Measurements from ENCODE around the gene GAMT. TPM values are rescaled to one million over a fixed set of nuclear protein-coding genes. Genes with fewer than 3 reads are reported as not detected.
A peak's percentile ranks its signal among the peaks of the same experiment; 100 is the strongest.
"Not testable (repeated sequence)": the region's sequence is repeated elsewhere in the genome, so short reads cannot be mapped to it uniquely, and the experiment has no call there.

Gene GAMT
- total and polyA plus RNA-seq, 8 donors, result 5.9 to 26.1 (median 23.3) TPM

DNA sequence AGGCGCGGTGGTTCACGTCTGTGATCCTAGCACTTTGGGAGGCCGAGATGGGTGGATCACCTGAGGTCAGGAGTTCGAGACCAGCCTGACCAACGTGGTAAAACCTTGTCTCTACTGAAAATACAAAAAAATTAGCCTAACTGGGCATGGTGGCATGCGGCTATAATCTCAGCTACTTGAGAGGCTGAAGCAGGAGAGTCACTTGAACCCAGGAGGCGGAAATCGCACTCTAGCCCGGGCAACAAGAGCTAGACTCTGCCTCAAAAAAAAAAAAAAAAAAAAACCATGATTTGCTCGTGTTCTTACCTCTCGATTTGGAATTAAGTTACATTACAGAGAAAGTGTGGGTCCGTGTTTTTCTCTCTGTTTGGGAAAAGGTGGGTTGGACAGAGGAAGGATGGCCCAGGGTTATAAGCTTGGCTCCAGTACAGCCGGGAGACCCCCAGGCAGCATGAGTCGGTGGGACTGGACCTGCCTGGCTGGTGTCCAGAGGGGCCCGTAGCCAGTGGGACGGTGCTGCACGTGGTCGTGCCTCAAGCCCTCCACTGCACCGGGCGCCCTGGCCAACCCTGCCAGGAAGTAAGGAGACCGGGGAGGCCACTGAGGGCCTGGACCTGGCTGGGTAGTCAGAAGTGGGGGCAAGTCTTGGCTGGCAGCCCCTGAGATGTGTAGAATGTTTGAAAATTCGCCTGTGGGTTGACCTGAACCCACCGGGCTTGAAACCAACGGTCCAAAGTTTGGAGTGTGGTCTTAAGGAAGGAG, 40.5 kb upstream of the GAMT start:
- no peak for ATAC-seq
- Histone ChIP-seq H3K27me3 (peaks cover 16 to 23% of the 10 kb centered on the region in 2 donors), H3K36me3 (peaks cover 0 to 39% of the 10 kb centered on the region in 2 donors), H3K27ac (no peak overlapping the region), H3K4me1 (peaks cover 20 to 53% of the 10 kb centered on the region in 2 donors), H3K9me3 (no peaks in the 10 kb centered on the region), H3K4me3 (no peak overlapping the region)
- peak in 1 of 4 donors; percentile 74 for DNase-seq
- intact Hi-C loops (cut with DNase I), result no loop called here
- no peak for TF ChIP-seq CTCF (IDR thresholded peaks at IDR 0.05)

DNA sequence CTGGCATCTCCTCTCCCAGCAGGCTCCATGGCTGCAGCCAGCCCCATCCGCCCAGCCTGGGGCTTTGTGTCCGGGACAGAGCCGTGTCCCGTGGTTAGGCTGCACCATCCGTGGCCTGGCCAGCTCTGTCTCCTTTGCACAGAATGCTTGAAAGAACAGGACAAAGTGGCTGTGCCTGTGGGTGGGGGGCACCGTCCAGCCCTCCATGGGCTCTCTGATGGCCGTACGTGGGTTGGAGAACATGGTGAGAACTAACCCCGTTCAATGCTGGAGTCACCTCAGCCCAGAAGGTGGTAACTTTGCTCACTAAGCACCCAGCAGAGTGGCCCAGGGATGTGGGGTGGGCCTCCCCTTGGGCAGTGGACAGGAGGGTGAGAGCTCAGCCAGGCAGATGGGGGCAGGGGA, 39.7 kb upstream of the GAMT start:
- TF ChIP-seq CTCF (IDR thresholded peaks at IDR 0.05), result no peak
- ATAC-seq (no peak), DNase-seq (no peak)
- Histone ChIP-seq H3K4me3 (no peak overlapping the region), H3K36me3 (peaks cover 0 to 39% of the 10 kb centered on the region in 2 donors), H3K9me3 (no peaks in the 10 kb centered on the region), H3K27me3 (peaks cover 8 to 15% of the 10 kb centered on the region in 2 donors), H3K27ac (no peak overlapping the region), H3K4me1 (peaks cover 13 to 45% of the 10 kb centered on the region in 2 donors)
- intact Hi-C loops (cut with DNase I), result no loop called here

DNA sequence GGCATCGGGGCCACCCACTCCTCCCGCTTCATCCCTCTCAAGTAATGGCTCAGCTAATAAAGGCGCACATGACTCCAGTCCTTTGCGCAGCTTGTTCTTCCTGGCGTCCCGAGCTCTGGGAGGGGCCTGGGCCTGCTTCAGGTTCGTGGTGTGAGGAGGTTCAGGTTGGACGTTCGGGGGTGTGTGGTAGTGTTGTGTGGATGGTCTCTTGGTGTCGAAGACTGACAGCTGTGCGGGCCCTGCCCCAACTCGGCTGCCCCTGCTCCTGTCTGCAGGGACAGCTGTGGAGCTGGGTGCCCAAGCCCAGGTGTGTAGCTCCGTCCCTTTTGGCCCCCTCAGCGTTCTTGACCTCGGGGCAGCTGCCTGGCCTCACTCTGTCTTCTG, 39.1 kb upstream of the GAMT start:
- Histone ChIP-seq H3K4me1 (peaks cover 13 to 39% of the 10 kb centered on the region in 2 donors), H3K27me3 (peaks cover 2 to 9% of the 10 kb centered on the region in 2 donors), H3K9me3 (no peaks in the 10 kb centered on the region), H3K4me3 (peak overlapping the region in 1 of 2 donors; percentile 84), H3K36me3 (peaks cover 0 to 43% of the 10 kb centered on the region in 2 donors), H3K27ac (no peak overlapping the region)
- DNase-seq (no peak), ATAC-seq (no peak)
- intact Hi-C loops (cut with DNase I), result no loop called here
- no peak for TF ChIP-seq CTCF (IDR thresholded peaks at IDR 0.05)

GRCh38 chr19:1439525-1440417, 38.4 kb upstream of the GAMT start:
- DNase-seq, result peak in 1 of 4 donors; percentile 72
- H3K27me3 ChIP-seq; H3K9me3 ChIP-seq; intact Hi-C loops (cut with DNase I); ATAC-seq: not testable (repeated sequence)
- Histone ChIP-seq H3K27ac (peak overlapping the region in 1 of 2 donors; percentile 89), H3K36me3 (peaks cover 0 to 50% of the 10 kb centered on the region in 2 donors), H3K4me3 (peak overlapping the region; percentile 84 to 96), H3K4me1 (peaks cover 13 to 33% of the 10 kb centered on the region in 2 donors)

DNA sequence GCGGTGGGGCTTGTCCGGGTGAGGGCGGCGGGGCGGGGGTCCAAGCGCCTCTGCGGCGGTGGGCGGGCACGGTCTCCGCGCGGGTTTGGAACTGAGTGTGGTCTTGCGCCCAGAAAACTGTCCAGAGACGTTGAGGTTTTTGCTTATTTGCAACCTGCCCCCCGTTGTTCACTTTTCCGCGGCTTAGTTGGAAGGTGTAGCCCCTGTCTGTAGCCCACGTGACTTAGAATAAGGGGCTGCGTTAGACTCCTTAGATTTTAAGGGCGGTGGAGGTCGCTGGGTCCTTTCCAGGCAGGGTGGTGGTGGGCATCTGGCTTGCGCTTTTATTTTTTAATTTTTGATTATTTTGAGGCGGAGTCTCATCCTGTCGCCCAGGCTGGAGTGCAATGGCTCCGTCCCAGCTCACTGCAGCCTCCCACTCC, 37.6 kb upstream of the GAMT start:
- H3K27ac ChIP-seq, result peak overlapping the region; percentile 79 to 89
- intact Hi-C loops (cut with DNase I), result no loop called here
- H3K36me3 ChIP-seq, result peaks cover 0 to 58% of the 10 kb centered on the region in 2 donors
- no peak for DNase-seq
- H3K4me3 ChIP-seq, result peak overlapping the region; percentile 84 to 96
- peak; percentile 1 for ATAC-seq
- no peaks in the 10 kb centered on the region for H3K9me3 ChIP-seq
- TF ChIP-seq CTCF (IDR thresholded peaks at IDR 0.05), result no peak
- H3K27me3 ChIP-seq, result no peaks in the 10 kb centered on the region
- H3K4me1 ChIP-seq, result peaks cover 13 to 28% of the 10 kb centered on the region in 2 donors
